HFF-Myc (cell line): Measurements from ENCODE around the gene NCF4.

Source experiments
- DNase-seq: peaks from one replicate; pipeline ENCODE4 v3.0.0-alpha.2; 2011; ENCODE audit warnings: low read depth; ENCODE audit errors: extremely low read depth
- H3K4me3 ChIP-seq: replicated peaks from 2 replicates; pipeline ENCODE4 v1.5.1; 2011; ENCODE audit warnings: low read depth, mild to moderate bottlenecking, control low read depth, low read length
- CTCF ChIP-seq: IDR thresholded peaks from 2 replicates; pipeline ENCODE4 v1.5.1; 2012; ENCODE audit warnings: mild to moderate bottlenecking, low read depth, low read length, control low read depth; ENCODE audit errors: missing control alignments

Gene NCF4

GRCh38 chr22:36860821-36861659 lies at the start of gene NCF4:
Gene NCF4 (plus strand): TSS chr22:36861006. CDS start chr22:36861172, 166 bp downstream.
- DNase-seq: no peak
- no peak within 1 kb of the TSS for H3K4me3 ChIP-seq
- no peak for TF ChIP-seq CTCF

DNA sequence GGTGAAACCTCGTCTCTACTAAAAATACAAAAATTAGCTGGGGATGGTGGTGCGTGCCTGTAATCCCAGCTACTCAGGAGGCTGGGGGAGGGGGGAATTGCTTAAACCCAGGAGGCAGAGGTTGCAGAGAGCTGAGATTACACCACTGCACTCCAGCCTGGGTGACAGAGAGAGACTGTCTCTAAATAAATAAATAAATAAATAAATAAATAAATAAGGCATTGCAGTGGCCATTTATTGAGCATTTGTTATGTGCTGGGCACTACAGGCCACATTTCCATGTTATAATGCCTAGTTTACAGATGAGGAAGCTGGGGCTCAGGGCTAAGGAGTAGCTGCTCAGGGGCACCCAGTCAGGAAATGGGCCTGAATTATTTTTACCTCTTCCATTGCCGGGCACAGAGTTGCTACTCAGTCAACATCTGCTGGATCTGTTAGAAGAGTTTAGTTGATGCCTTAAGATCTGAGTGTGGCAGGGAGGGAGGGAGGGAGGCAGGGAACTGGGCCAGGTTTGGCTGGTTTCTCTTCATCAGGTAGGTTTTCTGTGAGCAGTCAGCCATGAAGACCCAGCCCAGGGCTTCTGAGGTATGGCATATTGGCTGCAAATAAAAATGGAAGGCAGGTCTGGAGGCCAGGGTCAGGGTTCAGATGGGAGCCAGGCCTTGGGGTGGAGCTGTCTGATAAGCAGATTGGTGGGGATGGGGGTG lies 49.6 kb upstream of the NCF4 start:
- DNase-seq: no peak
- TF ChIP-seq CTCF: no peak
- no peak overlapping the region for H3K4me3 ChIP-seq

DNA sequence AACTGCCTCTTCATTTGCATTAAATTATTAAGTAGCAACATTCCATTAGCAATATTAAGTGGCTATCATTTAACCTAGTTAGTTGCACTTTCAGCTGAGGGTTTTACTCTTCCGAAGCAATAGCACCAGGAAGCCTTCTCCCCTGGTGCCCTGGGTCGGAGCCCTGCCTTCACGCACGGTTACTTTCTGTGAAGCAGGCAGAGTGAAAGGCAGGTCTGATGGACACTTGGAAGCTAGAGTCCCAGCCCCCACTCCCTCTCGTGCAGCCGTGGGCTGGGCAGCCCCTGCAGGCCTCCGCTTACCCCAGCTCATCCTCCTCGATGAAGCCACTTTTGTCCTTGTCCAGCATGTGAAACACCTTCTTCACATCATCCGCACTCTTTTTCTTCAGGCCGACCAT lies 46.0 kb upstream of the NCF4 start:
- H3K4me3 ChIP-seq: no peak overlapping the region
- TF ChIP-seq CTCF: no peak
- no peak for DNase-seq

GRCh38 chr22:36815558-36816338 lies 45.1 kb upstream of the NCF4 start:
- no peak overlapping the region for H3K4me3 ChIP-seq
- DNase-seq: no peak
- no peak for TF ChIP-seq CTCF

DNA sequence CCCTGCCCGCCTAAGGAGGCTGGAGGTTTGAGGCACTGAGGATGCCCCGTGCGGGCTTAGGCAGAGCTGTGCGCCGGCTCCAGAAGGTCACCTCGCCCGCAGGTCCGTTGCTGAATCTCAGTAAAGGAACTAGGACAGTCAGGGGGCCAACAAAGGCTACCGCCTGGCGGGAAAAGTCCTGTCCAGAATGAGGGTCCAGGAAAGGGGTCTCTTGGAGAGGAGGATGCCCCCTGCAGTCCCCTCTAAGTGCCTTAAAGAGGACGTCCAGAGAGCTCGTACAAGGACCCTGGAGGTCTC lies 44.5 kb upstream of the NCF4 start:
- H3K4me3 ChIP-seq: no peak overlapping the region
- no peak for TF ChIP-seq CTCF
- no peak for DNase-seq

- no peak within 1 kb of the TSS for H3K4me3 ChIP-seq
- DNase-seq: no peak
- no peak for TF ChIP-seq CTCF
These were observed 43.9 kb upstream of the NCF4 start, which contains the start of gene PVALB for GRCh38 chr22:36816636-36817524. Gene PVALB (minus strand): TSS chr22:36817035. CDS start chr22:36817005, 30 bp downstream.
